Mesenchymal stem cell (in vitro differentiated cells and primary cell): ENCODE data around the gene GABRG3.

ENCODE experiments used
- DNase-seq: peaks from one replicate; pipeline ENCODE4 v3.0.0-alpha.2; 2013
- H2AFZ ChIP-seq: one replicate; pipeline ENCODE4 v1.6.1; 2013; ENCODE audit warnings: low read depth, mild to moderate bottlenecking, control low read depth, inconsistent platforms, low read length, moderate library complexity
- H2AK5ac ChIP-seq: 2 replicates; pipeline ENCODE4 v1.6.1; 2013; ENCODE audit warnings: low read length, moderate library complexity, mild to moderate bottlenecking, inconsistent platforms; ENCODE audit not compliant: severe bottlenecking
- H2BK120ac ChIP-seq: one replicate; pipeline ENCODE4 v1.6.1; 2013; ENCODE audit warnings: low read depth, mild to moderate bottlenecking, inconsistent platforms, low read length, moderate library complexity
- H2BK12ac ChIP-seq, 2 experiments: one replicate each; pipeline ENCODE4 v1.6.1; 2013; ENCODE audit warnings: inconsistent platforms in 2 of 2, low read length in 2 of 2, mild to moderate bottlenecking in 2 of 2, moderate library complexity in 2 of 2, control low read depth in 1 of 2
- H2BK15ac ChIP-seq: one replicate; pipeline ENCODE4 v1.6.1; 2013; ENCODE audit warnings: mild to moderate bottlenecking, low read depth, inconsistent platforms; ENCODE audit not compliant: poor library complexity, severe bottlenecking
- H2BK5ac ChIP-seq: 2 replicates; pipeline ENCODE4 v1.6.1; 2013; ENCODE audit warnings: low read depth, mild to moderate bottlenecking, low read length, control low read depth, inconsistent platforms; ENCODE audit not compliant: poor library complexity, severe bottlenecking
- H3K14ac ChIP-seq, 2 experiments: one replicate each; pipeline ENCODE4 v1.6.1; 2013; ENCODE audit warnings: inconsistent platforms in 2 of 2, low read length in 2 of 2, control low read depth in 1 of 2, mild to moderate bottlenecking in 1 of 2, moderate library complexity in 1 of 2
- H3K18ac ChIP-seq, 2 experiments: one replicate each; pipeline ENCODE4 v1.6.1; 2013; ENCODE audit warnings: inconsistent platforms in 2 of 2, low read length in 2 of 2, control low read depth in 1 of 2, low read depth in 1 of 2, mild to moderate bottlenecking in 1 of 2
- H3K23ac ChIP-seq, 2 experiments: one replicate each; pipeline ENCODE4 v1.6.1; 2013; ENCODE audit warnings: inconsistent platforms in 2 of 2, low read length in 2 of 2, mild to moderate bottlenecking in 2 of 2, moderate library complexity in 2 of 2, control low read depth in 1 of 2
- H3K27ac ChIP-seq: 2 replicates; pipeline ENCODE4 v1.5.1; 2013; ENCODE audit warnings: mild to moderate bottlenecking, moderate library complexity, low read length, control low read depth, inconsistent platforms; ENCODE audit not compliant: poor library complexity, severe bottlenecking
- H3K27me3 ChIP-seq, 2 experiments: 2 replicates each; pipeline versions ENCODE4 v1.6.1 to v1.7.0; 2013; ENCODE audit warnings: low read length in 2 of 2, mild to moderate bottlenecking in 2 of 2, moderate library complexity in 2 of 2, control low read depth in 1 of 2, inconsistent platforms in 1 of 2; ENCODE audit not compliant: control insufficient read depth in 1 of 2, insufficient read depth in 1 of 2
- H3K36me3 ChIP-seq, 2 experiments: 2 replicates each; pipeline versions ENCODE4 v1.6.1 to v1.7.0; 2013; ENCODE audit warnings: low read length in 2 of 2, control low read depth in 1 of 2, inconsistent platforms in 1 of 2, low read depth in 1 of 2, mild to moderate bottlenecking in 1 of 2; ENCODE audit not compliant: insufficient read depth in 2 of 2, control insufficient read depth in 1 of 2
- H3K4ac ChIP-seq, 2 experiments: one replicate each; pipeline ENCODE4 v1.6.1; 2013; ENCODE audit warnings: inconsistent platforms in 2 of 2, low read length in 2 of 2, mild to moderate bottlenecking in 2 of 2, moderate library complexity in 2 of 2, control low read depth in 1 of 2, low read depth in 1 of 2
- H3K4me1 ChIP-seq: 2 replicates; pipeline ENCODE4 v1.6.1; 2013; ENCODE audit warnings: low read depth, low read length, control low read depth; ENCODE audit not compliant: control insufficient read depth, insufficient read depth
- H3K4me2 ChIP-seq: 2 replicates; pipeline ENCODE4 v1.6.1; 2013; ENCODE audit warnings: low read length, mild to moderate bottlenecking, inconsistent platforms; ENCODE audit not compliant: poor library complexity, severe bottlenecking
- H3K4me3 ChIP-seq, 2 experiments: 2 replicates each; pipeline versions ENCODE4 v1.5.1 to v1.7.0; 2013; ENCODE audit warnings: low read length in 2 of 2, mild to moderate bottlenecking in 2 of 2, control low read depth in 1 of 2, low read depth in 1 of 2; ENCODE audit not compliant: insufficient read depth in 1 of 2
- H3K79me1 ChIP-seq: replicated peaks from 2 replicates; pipeline ENCODE4 v1.6.1; 2013; ENCODE audit warnings: mild to moderate bottlenecking, control low read depth, low read length, inconsistent platforms; ENCODE audit not compliant: poor library complexity, severe bottlenecking
- H3K9ac ChIP-seq: 2 replicates; pipeline ENCODE4 v1.7.0; 2013; ENCODE audit warnings: mild to moderate bottlenecking, low read length, moderate library complexity
- H3K9me3 ChIP-seq: 2 replicates; pipeline ENCODE4 v1.7.0; 2013; ENCODE audit warnings: mild to moderate bottlenecking, low read length; ENCODE audit not compliant: control insufficient read depth
- H4K8ac ChIP-seq: one replicate; pipeline ENCODE4 v1.6.1; 2013; ENCODE audit warnings: inconsistent platforms, mild to moderate bottlenecking, low read length, moderate library complexity
- H4K91ac ChIP-seq: one replicate; pipeline ENCODE4 v1.6.1; 2013; ENCODE audit warnings: mild to moderate bottlenecking, low read length, inconsistent platforms
- WGBS: methylation state at CpG from one replicate; pipeline ENCODE4 v1.1.7; 2013; ENCODE audit warnings: mixed read lengths; 5-methylcytosine and 5-hydroxymethylcytosine counted together

GABRG3 gene

DNA sequence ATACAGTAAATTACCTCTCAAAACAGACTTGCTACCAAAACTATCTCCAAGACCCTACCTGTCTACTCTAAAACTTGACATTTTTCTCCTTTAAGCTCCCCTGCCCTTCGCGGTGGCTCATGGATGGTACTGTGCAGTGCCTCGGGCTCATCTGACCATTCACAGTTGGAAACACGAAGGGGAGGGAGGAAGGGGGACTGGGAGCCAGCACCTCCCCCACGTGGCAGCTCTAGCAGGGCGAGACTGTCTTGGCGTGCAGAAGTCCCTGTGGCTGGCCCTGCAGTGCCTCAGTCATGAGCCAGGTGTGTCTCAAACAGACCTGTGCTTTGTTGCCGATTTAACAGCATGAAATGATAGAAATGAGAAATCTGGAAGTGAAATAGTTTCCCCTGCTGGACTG is 372.0 kb downstream of the GABRG3 start:
- Histone ChIP-seq H3K4ac (no peak overlapping the region), H3K14ac (no peak overlapping the region), H2BK120ac (no peak overlapping the region), H2BK15ac (no peak overlapping the region), H3K27ac (no peak overlapping the region), H2AK5ac (no peak overlapping the region), H2BK5ac (no peak overlapping the region), H4K91ac (no peak overlapping the region), H3K27me3 (no peaks in the 10 kb centered on the region), H3K23ac (no peak overlapping the region), H3K9ac (no peak overlapping the region), H3K9me3 (peaks cover 3% of the 10 kb centered on the region), H3K18ac (no peak overlapping the region), H3K4me1 (peaks cover 5% of the 10 kb centered on the region), H2BK12ac (no peak overlapping the region), H3K4me3 (no peak overlapping the region), H2AFZ (no peak overlapping the region), H3K4me2 (no peak overlapping the region), H4K8ac (no peak overlapping the region), H3K36me3 (no peaks in the 10 kb centered on the region), H3K79me1 (no peaks in the 10 kb centered on the region)
- no peak for DNase-seq
- WGBS, result 47% methylated on average over 8 of the region's 8 CpGs

GRCh38 chr15:27352136-27352535 is 381.2 kb downstream of the GABRG3 start:
- no peaks in the 10 kb centered on the region for H3K4me1 ChIP-seq
- no peaks in the 10 kb centered on the region for H3K79me1 ChIP-seq
- no peaks in the 10 kb centered on the region for H3K27me3 ChIP-seq
- H3K4ac ChIP-seq, result no peak overlapping the region
- no peak overlapping the region for H4K91ac ChIP-seq
- no peaks in the 10 kb centered on the region for H3K36me3 ChIP-seq
- H2BK5ac ChIP-seq, result no peak overlapping the region
- H2BK12ac ChIP-seq, result no peak overlapping the region
- H2AFZ ChIP-seq, result no peak overlapping the region
- no peak overlapping the region for H3K27ac ChIP-seq
- DNase-seq, result no peak
- no peak overlapping the region for H3K9ac ChIP-seq
- H2BK120ac ChIP-seq, result no peak overlapping the region
- H3K23ac ChIP-seq, result no peak overlapping the region
- no peak overlapping the region for H3K4me3 ChIP-seq
- H2AK5ac ChIP-seq, result no peak overlapping the region
- no peak overlapping the region for H3K14ac ChIP-seq
- H3K9me3 ChIP-seq, result no peaks in the 10 kb centered on the region
- H2BK15ac ChIP-seq, result no peak overlapping the region
- H3K4me2 ChIP-seq, result no peak overlapping the region
- WGBS, result 95% methylated on average over 12 of the region's 12 CpGs
- H3K18ac ChIP-seq, result no peak overlapping the region
- H4K8ac ChIP-seq, result no peak overlapping the region

GRCh38 chr15:27353856-27354255 is 382.9 kb downstream of the GABRG3 start:
- Histone ChIP-seq H3K4me1 (no peaks in the 10 kb centered on the region), H4K8ac (no peak overlapping the region), H3K27me3 (no peaks in the 10 kb centered on the region), H3K9ac (no peak overlapping the region), H3K23ac (no peak overlapping the region), H2BK5ac (no peak overlapping the region), H3K14ac (no peak overlapping the region), H3K4me3 (no peak overlapping the region), H3K4me2 (no peak overlapping the region), H3K9me3 (no peaks in the 10 kb centered on the region), H3K79me1 (no peaks in the 10 kb centered on the region), H4K91ac (no peak overlapping the region), H3K4ac (no peak overlapping the region), H2BK12ac (no peak overlapping the region), H2BK15ac (no peak overlapping the region), H3K36me3 (no peaks in the 10 kb centered on the region), H2AFZ (no peak overlapping the region), H2BK120ac (no peak overlapping the region), H3K18ac (no peak overlapping the region), H2AK5ac (no peak overlapping the region), H3K27ac (no peak overlapping the region)
- DNase-seq, result no peak
- WGBS, result 67% methylated on average over 1 of the region's 2 CpGs

DNA sequence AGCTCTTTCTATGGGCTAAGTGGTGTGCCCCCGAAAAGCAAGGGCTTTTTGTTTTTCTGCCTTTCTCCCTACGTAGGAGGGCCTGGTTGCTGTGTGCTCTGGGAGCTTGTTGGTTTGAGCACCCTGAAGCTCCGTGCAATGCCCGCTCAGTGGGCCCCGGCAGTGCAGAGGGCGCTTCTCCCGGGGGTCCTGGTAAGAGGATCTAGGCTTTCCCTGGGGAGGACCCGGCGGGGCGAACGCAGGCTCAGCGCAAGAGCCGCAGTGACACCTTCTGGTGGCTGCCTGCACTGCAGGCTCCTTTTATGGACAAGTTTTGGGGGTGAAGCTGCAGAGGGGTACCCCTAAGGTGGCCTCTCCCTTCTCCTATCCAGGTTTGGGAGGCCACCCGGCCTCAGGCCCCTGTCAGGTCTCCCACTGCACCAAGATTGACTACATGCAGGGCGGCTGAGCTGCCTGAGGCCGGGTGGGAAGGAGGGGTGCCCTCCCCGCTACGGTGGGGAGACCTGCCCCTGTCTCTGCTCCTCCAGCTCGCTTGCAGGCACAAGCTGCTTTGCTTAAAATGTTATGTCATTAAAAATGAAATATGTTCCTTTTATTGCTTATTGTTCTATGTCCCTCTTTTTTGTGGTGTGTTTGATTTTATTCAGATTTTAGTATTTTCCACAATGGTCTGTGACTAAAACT is 387.9 kb downstream of the GABRG3 start:
- WGBS, result 39% methylated on average over 13 of the region's 19 CpGs
- Histone ChIP-seq H3K27me3 (no peaks in the 10 kb centered on the region), H3K14ac (no peak overlapping the region)

More for the DNA sequence above, 387.9 kb downstream of the GABRG3 start:
- Histone ChIP-seq H3K23ac (no peak overlapping the region), H3K18ac (no peak overlapping the region), H3K9me3 (no peaks in the 10 kb centered on the region), H4K91ac (no peak overlapping the region), H2BK5ac (no peak overlapping the region), H2BK12ac (no peak overlapping the region), H3K27ac (no peak overlapping the region), H3K79me1 (no peaks in the 10 kb centered on the region), H4K8ac (no peak overlapping the region), H2AFZ (no peak overlapping the region), H3K4me3 (no peak overlapping the region), H2BK15ac (no peak overlapping the region), H2BK120ac (no peak overlapping the region), H3K4ac (no peak overlapping the region), H3K4me2 (no peak overlapping the region), H2AK5ac (no peak overlapping the region), H3K9ac (no peak overlapping the region), H3K36me3 (no peaks in the 10 kb centered on the region), H3K4me1 (no peaks in the 10 kb centered on the region)
- no peak for DNase-seq
